Ramos (cell line): ENCODE measurements around the gene LOC128125822.
"Not testable (repeated sequence)": the region's sequence is repeated elsewhere in the genome, so short reads cannot be mapped to it uniquely, and the experiment has no call there.

Experiments
- in situ Hi-C: fragments of 300-500 bp; cut with MboI; formaldehyde crosslinking; loops from one replicate; pipeline ENCODE4 v1.14.3; 2022; ENCODE audit warnings: low sequenced_read_pairs; ENCODE audit not compliant: unreplicated experiment

Gene LOC128125822

DNA sequence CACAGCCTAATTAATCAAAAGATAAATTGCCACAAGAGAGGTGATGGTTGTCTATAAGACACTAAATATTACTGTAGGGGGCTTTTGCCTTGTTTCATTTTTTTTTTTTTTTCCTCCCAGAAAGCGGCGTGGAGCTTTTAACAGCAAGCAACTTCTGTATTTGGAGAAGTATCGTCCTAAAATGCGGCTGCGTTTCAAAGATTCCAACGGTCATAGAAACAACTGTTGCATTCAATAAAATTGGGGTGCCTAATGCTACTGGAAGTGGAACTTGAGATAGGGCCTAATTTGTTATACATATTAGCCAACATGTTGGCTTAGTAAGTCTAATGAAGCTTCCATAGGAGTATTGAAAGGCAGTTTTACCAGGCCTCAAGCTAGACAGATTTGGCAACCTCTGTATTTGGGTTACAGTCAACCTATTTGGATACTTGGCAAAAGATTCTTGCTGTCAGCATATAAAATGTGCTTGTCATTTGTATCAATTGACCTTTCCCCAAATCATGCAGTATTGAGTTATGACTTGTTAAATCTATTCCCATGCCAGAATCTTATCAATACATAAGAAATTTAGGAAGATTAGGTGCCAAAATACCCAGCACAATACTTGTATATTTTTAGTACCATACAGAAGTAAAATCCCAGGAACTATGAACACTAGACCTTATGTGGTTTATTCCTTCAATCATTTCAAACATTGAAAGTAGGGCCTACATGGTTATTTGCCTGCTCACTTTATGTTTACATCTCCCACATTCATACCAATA, 7.8 kb downstream of the LOC128125822 start:
- in situ Hi-C loops, result no loop called here

GRCh38 chr6:63580704-63580961, 8.4 kb downstream of the LOC128125822 start:
- in situ Hi-C loops, result no loop called here

DNA sequence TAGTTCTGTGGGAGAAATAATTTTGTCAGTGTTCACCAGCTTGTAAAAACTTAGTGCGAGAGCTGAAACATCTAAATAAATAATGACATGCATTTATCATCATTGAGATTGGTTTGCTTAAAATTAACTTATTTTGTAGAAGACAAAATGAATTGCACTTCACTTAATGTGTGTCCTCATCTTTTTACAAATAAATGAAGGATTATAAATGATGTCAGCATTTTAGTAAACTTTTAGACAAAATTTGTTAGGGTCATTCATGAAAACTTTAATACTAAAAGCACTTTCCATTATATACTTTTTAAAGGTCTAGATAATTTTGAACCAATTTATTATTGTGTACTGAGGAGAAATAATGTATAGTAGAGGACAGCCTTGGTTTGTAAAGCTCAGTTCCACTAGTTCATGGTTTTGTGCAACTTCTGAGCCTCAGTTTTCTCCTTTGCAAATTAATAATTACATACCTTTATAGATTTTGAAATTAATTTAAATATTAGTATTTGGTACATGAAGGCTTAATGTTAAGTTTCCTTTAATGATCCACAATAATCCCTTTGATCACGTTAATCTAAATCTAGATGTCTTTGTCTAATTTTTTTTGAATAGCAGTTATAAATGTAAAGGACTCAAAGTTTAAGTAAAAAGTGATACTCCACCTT, 9.2 kb downstream of the LOC128125822 start:
- in situ Hi-C loops, result no loop called here

GRCh38 chr6:63582579-63583231, 10.4 kb downstream of the LOC128125822 start:
- in situ Hi-C loops, result no loop called here

GRCh38 chr6:63584125-63584514, 11.8 kb downstream of the LOC128125822 start:
- in situ Hi-C loops, result no loop called here

DNA sequence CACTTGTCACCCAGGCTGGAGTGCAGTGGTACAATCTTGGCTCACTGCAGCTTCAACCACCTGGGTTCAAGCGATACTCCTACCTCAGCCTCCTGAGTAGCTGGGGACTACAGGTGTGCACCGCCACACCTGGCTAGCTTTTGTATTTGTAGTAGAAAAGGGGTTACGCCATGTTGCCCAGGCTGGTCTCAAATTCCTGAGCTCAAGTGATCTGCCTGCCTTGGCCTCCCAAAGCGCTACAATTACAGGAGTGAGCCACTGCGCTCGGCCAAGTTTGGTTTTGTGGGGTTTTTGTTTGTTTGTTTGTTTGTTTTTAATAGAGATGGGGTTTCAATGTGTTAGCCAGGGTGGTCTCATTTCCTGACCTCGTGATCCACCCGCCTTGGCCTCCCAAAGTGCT, 12.3 kb downstream of the LOC128125822 start:
- in situ Hi-C loops, result no loop called here

GRCh38 chr6:63585652-63586051, 13.4 kb downstream of the LOC128125822 start:
- in situ Hi-C loops, result not testable (repeated sequence)

- in situ Hi-C loops, result loop anchor here (10.0 kb wide), 1 partner anchor 155 kb away; no protein-coding TSS in a partner anchor
These were observed 17.7 kb downstream of the LOC128125822 start for GRCh38 chr6:63589952-63590411.

GRCh38 chr6:63592886-63593285, 20.6 kb downstream of the LOC128125822 start:
- in situ Hi-C loops, result loop anchor here (10.0 kb wide), 1 partner anchor 152 kb away; no protein-coding TSS in a partner anchor

DNA sequence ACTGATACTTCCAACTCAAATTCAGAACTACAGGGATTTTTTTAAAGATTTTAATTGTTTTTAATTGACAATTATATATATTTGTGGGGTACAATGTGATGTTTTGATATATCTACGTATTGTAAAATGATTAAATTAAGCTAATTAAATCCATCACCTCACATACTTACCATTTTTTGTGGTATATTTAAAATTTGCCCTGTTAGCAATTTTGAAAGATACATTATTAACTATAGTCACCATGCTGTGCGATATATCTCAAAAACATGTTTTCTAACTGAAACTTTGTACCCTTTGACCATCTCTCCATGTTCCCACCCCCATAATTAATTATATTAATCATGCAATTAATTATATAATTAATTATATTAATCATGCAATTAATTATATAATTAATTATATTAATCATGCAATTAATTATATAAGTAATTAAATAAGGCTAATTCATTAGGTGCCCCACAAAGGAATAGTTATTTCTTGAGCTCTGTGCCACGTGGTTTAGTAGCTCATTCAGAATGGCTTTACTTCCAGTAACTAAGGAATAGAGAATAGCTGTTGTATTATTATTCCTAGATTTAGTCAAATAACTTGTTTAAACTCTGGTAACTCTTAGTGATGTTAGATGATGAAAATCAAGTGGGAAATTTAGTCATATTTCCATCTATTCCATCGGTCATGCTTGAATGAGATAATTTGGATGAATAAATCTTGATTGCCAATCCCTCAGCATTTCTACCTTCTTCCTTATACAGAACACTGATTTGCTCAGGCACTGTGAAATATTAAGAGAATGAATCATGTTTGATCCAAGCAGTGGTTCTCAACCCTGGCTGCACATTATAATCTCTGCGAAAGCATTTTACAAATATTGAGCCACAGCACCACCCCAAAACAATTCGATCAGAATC, 25.1 kb downstream of the LOC128125822 start:
- in situ Hi-C loops, result loop anchor here (10.0 kb wide), 1 partner anchor 147 kb away; no protein-coding TSS in a partner anchor

- in situ Hi-C loops, result loop anchor here (10.0 kb wide), 1 partner anchor 146 kb away; no protein-coding TSS in a partner anchor
These were observed 26.1 kb downstream of the LOC128125822 start for GRCh38 chr6:63598049-63599036.

GRCh38 chr6:63599243-63599642, 27.0 kb downstream of the LOC128125822 start:
- in situ Hi-C loops, result loop anchor here (10.0 kb wide), 1 partner anchor 146 kb away; no protein-coding TSS in a partner anchor

- in situ Hi-C loops, result no loop called here
These were observed 27.9 kb downstream of the LOC128125822 start for GRCh38 chr6:63600136-63600535.

GRCh38 chr6:63609231-63609630, 37.0 kb downstream of the LOC128125822 start:
- in situ Hi-C loops, result no loop called here

DNA sequence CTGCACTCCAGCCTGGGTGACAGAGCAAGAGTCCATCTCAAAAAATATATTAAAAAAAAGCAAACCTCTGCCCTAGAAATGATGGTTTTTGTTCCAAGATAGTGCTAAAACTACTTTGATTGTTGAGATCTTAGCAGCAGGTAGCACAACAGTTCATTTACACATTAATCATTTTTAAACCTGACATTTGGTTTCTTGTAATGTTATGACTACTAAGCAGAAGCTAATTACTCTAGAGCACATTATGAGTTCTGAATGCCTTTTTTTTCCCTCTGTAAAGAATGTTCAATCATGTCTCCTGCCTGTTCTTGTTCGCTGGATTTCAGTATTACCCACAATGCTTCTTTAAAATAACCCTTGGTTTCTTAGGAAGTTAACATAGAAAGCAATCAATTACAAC, 38.7 kb downstream of the LOC128125822 start:
- in situ Hi-C loops, result no loop called here

GRCh38 chr6:63611560-63611959, 39.3 kb downstream of the LOC128125822 start:
- in situ Hi-C loops, result no loop called here

- in situ Hi-C loops, result no loop called here
These were observed 43.3 kb downstream of the LOC128125822 start for GRCh38 chr6:63615590-63615989.
